GM23338 (cell line): ENCODE measurements around the gene TXNDC2. TPM values are rescaled to one million over a fixed set of nuclear protein-coding genes. Genes with fewer than 3 reads are reported as not detected.

Experiments
- ATAC-seq: fragments of 200-7000 bp; cut with Tn5 transposase; 3 replicates; pipeline ENCODE4 v1.9.1; 2020
- DNase-seq: peaks from one replicate; pipeline ENCODE4 v3.0.0-alpha.2; 2015; ENCODE audit warnings: low spot score
- H2AFZ ChIP-seq: fragments of 200-600 bp; sonication (generic); 2 replicates; pipeline ENCODE4 v1.8.0; 2016; ENCODE audit warnings: antibody characterized with exemption, mild to moderate bottlenecking, moderate library complexity
- H3F3A ChIP-seq: fragments of 200-600 bp; sonication (generic); replicated peaks from 2 replicates; pipeline ENCODE4 v1.8.0; 2017; ENCODE audit warnings: antibody characterized with exemption, mixed run types, low read depth
- H3K27ac ChIP-seq: fragments of 200-600 bp; sonication (generic); 2 replicates; pipeline ENCODE4 v1.6.1; 2016; ENCODE audit warnings: low read depth
- H3K27me3 ChIP-seq: fragments of 200-600 bp; sonication (generic); 2 replicates; pipeline ENCODE4 v1.8.0; 2016; ENCODE audit warnings: mild to moderate bottlenecking, mixed run types, moderate library complexity; ENCODE audit not compliant: insufficient read depth
- H3K36me3 ChIP-seq: fragments of 200-600 bp; sonication (generic); 2 replicates; pipeline ENCODE4 v1.8.0; 2016; ENCODE audit warnings: mild to moderate bottlenecking; ENCODE audit not compliant: insufficient read depth
- H3K4me1 ChIP-seq: fragments of 200-600 bp; sonication (generic); 2 replicates; pipeline ENCODE4 v1.8.0; 2016; ENCODE audit warnings: mild to moderate bottlenecking, moderate library complexity; ENCODE audit not compliant: insufficient read depth
- H3K4me2 ChIP-seq: fragments of 200-600 bp; sonication (generic); 2 replicates; pipeline ENCODE4 v1.7.1; 2017; ENCODE audit warnings: mixed run types
- H3K4me3 ChIP-seq: fragments of 200-600 bp; sonication (generic); 2 replicates; pipeline ENCODE4 v1.6.1; 2016; ENCODE audit warnings: mixed run types
- H3K79me2 ChIP-seq: fragments of 200-600 bp; sonication (generic); replicated peaks from 2 replicates; pipeline ENCODE4 v1.8.0; 2017; ENCODE audit warnings: mild to moderate bottlenecking; ENCODE audit not compliant: insufficient read depth
- H3K9me2 ChIP-seq: fragments of 200-600 bp; sonication (generic); 2 replicates; pipeline ENCODE4 v1.8.0; 2017; ENCODE audit not compliant: insufficient read depth
- H4K20me1 ChIP-seq: fragments of 200-600 bp; sonication (generic); replicated peaks from 2 replicates; pipeline ENCODE4 v1.8.0; 2017; ENCODE audit warnings: mild to moderate bottlenecking; ENCODE audit not compliant: insufficient read depth
- H3K27ac Mint-ChIP-seq: 2 replicates; pipeline ENCODE4 v1.8.0; 2020; ENCODE audit warnings: inconsistent platforms, mild to moderate bottlenecking, moderate library complexity, mixed read lengths
- H3K27me3 Mint-ChIP-seq: 3 replicates; pipeline ENCODE4 v1.8.0; 2022; ENCODE audit warnings: low read depth, mild to moderate bottlenecking, moderate library complexity, mixed read lengths, inconsistent platforms; ENCODE audit not compliant: insufficient read depth, poor library complexity
- H3K36me3 Mint-ChIP-seq: 3 replicates; pipeline ENCODE4 v1.8.0; 2021; ENCODE audit warnings: low read depth, mild to moderate bottlenecking, inconsistent platforms, moderate library complexity, mixed read lengths
- H3K4me1 Mint-ChIP-seq: 3 replicates; pipeline ENCODE4 v1.8.0; 2020; ENCODE audit warnings: mild to moderate bottlenecking, inconsistent platforms, mixed read lengths
- H3K4me3 Mint-ChIP-seq: 3 replicates; pipeline ENCODE4 v1.8.0; 2021; ENCODE audit warnings: moderate library complexity, mild to moderate bottlenecking, inconsistent platforms, mixed read lengths
- H3K9me3 Mint-ChIP-seq: 3 replicates; pipeline ENCODE4 v1.8.0; 2020; ENCODE audit warnings: moderate library complexity, mild to moderate bottlenecking, inconsistent platforms, mixed read lengths
- CREB1 ChIP-seq: fragments of 250-450 bp; sonication (Bioruptor Pico); IDR thresholded peaks from 2 replicates; pipeline ENCODE4 v1.5.0; 2020; ENCODE audit warnings: low read depth, mild to moderate bottlenecking, moderate library complexity
- EZH2 ChIP-seq: fragments of 200-600 bp; sonication (generic); IDR thresholded peaks from one replicate; pipeline ENCODE4 v1.8.0; 2017; ENCODE audit warnings: antibody characterized with exemption, mild to moderate bottlenecking, low read depth; ENCODE audit not compliant: unreplicated experiment
- EZH2phosphoT487 ChIP-seq: fragments of 200-600 bp; sonication (generic); IDR thresholded peaks from one replicate; pipeline ENCODE4 v1.8.1; 2018; ENCODE audit warnings: antibody characterized with exemption; ENCODE audit not compliant: unreplicated experiment
- NANOG ChIP-seq: IDR thresholded peaks from 2 replicates; pipeline ENCODE4 v1.6.1; 2016; ENCODE audit warnings: antibody characterized with exemption, borderline replicate concordance
- STAT1 ChIP-seq: IDR thresholded peaks from one replicate; pipeline ENCODE4 v1.6.1; 2016; ENCODE audit warnings: antibody characterized with exemption; ENCODE audit not compliant: unreplicated experiment
- ZNF114 ChIP-seq: fragments of 250-450 bp; sonication (Bioruptor Pico); IDR thresholded peaks from 2 replicates; pipeline ENCODE4 v1.5.0; 2020; ENCODE audit warnings: mild to moderate bottlenecking, moderate library complexity
- ZNF331 ChIP-seq: fragments of 250-450 bp; sonication (Bioruptor Pico); IDR thresholded peaks from 2 replicates; pipeline ENCODE4 v1.5.0; 2020; ENCODE audit warnings: low read depth, mild to moderate bottlenecking, moderate library complexity
- polyA plus RNA-seq: library from polyadenylated mRNA; unstranded; fragments of >200 nt; fragmentation: Nextera tagmentation; extraction: Ambion mirVana; gene quantifications from 2 replicates; pipeline ENCODE4 v1.2.1, GENCODE V29; 2016
- total RNA-seq: library from RNA; depleted of rRNA; stranded (reverse); fragments of >200 nt; shearing (Covaris generic); gene quantifications from 2 replicates; pipeline ENCODE4 v1.2.3, GENCODE V29; 2014
- TF ChIP-seq, protein P1 (sequence below), 2 experiments: fragments of 200-600 bp in 1 of 2; sonication (generic) in 1 of 2; conservative IDR thresholded peaks; 2 replicates each; pipeline versions ENCODE4 v1.5.1 to v1.6.1; 2016 to 2017; ENCODE audit warnings: antibody characterized with exemption in 2 of 2, low read depth in 2 of 2, mild to moderate bottlenecking in 2 of 2, moderate library complexity in 1 of 2
- TF ChIP-seq, protein P2 (sequence below): IDR thresholded peaks from one replicate; pipeline ENCODE4 v1.6.1; 2018; ENCODE audit warnings: antibody characterized with exemption; ENCODE audit not compliant: unreplicated experiment
- TF ChIP-seq, protein P3 (sequence below): fragments of 250-450 bp; sonication (Bioruptor Pico); IDR thresholded peaks from 2 replicates; pipeline ENCODE4 v1.5.0; 2020; ENCODE audit warnings: mild to moderate bottlenecking, moderate library complexity

TXNDC2 gene
- total and polyA plus RNA-seq, 2 experiments from 2014 or later, result 0.16 TPM; not detected in 1

DNA sequence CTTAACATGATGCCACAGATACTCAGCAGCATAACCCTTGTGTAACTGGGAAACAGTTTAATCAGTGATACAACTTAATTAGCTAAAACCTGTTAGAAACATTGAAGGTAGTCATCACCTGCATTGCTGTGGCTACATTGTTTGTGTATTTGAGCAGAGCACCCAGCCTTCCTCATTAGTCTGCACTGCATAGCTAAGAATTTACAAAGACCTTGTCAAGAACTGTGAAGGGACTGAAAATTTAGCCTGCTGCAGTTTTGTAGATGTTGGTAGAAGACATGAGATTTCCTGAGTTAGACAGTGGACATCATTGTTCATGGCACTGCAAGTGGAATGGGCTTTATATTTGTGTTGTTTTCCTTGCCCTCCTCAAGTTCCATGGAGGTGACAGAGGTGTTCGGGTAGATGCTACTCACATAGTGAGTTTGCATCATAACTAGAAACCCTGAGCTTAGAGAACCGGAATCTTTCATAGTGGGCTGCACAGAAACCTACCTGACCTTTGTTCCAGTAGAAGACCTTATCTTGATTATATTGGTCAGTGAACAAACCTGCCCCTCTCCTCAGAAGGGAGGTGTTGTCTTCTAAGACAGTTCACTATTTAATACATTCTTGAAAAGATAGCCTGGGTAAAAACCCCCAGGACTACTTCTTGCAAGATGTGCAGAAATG, 40.6 kb downstream of the TXNDC2 start:
- TF ChIP-seq STAT1 (no peak), ZNF114 (CRISPR knock-in tag) (no peak), EZH2phosphoT487 (no peak), NANOG (no peak), EZH2 (no peak), ZNF331 (CRISPR knock-in tag) (no peak), CREB1 (CRISPR knock-in tag) (no peak)
- TF ChIP-seq, protein P1, sequence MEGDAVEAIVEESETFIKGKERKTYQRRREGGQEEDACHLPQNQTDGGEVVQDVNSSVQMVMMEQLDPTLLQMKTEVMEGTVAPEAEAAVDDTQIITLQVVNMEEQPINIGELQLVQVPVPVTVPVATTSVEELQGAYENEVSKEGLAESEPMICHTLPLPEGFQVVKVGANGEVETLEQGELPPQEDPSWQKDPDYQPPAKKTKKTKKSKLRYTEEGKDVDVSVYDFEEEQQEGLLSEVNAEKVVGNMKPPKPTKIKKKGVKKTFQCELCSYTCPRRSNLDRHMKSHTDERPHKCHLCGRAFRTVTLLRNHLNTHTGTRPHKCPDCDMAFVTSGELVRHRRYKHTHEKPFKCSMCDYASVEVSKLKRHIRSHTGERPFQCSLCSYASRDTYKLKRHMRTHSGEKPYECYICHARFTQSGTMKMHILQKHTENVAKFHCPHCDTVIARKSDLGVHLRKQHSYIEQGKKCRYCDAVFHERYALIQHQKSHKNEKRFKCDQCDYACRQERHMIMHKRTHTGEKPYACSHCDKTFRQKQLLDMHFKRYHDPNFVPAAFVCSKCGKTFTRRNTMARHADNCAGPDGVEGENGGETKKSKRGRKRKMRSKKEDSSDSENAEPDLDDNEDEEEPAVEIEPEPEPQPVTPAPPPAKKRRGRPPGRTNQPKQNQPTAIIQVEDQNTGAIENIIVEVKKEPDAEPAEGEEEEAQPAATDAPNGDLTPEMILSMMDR (conservative IDR thresholded peaks at IDR 0.05; ENCODE audit: low read depth in 2 of 2), result no peak
- TF ChIP-seq, protein P2, sequence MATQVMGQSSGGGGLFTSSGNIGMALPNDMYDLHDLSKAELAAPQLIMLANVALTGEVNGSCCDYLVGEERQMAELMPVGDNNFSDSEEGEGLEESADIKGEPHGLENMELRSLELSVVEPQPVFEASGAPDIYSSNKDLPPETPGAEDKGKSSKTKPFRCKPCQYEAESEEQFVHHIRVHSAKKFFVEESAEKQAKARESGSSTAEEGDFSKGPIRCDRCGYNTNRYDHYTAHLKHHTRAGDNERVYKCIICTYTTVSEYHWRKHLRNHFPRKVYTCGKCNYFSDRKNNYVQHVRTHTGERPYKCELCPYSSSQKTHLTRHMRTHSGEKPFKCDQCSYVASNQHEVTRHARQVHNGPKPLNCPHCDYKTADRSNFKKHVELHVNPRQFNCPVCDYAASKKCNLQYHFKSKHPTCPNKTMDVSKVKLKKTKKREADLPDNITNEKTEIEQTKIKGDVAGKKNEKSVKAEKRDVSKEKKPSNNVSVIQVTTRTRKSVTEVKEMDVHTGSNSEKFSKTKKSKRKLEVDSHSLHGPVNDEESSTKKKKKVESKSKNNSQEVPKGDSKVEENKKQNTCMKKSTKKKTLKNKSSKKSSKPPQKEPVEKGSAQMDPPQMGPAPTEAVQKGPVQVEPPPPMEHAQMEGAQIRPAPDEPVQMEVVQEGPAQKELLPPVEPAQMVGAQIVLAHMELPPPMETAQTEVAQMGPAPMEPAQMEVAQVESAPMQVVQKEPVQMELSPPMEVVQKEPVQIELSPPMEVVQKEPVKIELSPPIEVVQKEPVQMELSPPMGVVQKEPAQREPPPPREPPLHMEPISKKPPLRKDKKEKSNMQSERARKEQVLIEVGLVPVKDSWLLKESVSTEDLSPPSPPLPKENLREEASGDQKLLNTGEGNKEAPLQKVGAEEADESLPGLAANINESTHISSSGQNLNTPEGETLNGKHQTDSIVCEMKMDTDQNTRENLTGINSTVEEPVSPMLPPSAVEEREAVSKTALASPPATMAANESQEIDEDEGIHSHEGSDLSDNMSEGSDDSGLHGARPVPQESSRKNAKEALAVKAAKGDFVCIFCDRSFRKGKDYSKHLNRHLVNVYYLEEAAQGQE, result no peak
- TF ChIP-seq, protein P3, sequence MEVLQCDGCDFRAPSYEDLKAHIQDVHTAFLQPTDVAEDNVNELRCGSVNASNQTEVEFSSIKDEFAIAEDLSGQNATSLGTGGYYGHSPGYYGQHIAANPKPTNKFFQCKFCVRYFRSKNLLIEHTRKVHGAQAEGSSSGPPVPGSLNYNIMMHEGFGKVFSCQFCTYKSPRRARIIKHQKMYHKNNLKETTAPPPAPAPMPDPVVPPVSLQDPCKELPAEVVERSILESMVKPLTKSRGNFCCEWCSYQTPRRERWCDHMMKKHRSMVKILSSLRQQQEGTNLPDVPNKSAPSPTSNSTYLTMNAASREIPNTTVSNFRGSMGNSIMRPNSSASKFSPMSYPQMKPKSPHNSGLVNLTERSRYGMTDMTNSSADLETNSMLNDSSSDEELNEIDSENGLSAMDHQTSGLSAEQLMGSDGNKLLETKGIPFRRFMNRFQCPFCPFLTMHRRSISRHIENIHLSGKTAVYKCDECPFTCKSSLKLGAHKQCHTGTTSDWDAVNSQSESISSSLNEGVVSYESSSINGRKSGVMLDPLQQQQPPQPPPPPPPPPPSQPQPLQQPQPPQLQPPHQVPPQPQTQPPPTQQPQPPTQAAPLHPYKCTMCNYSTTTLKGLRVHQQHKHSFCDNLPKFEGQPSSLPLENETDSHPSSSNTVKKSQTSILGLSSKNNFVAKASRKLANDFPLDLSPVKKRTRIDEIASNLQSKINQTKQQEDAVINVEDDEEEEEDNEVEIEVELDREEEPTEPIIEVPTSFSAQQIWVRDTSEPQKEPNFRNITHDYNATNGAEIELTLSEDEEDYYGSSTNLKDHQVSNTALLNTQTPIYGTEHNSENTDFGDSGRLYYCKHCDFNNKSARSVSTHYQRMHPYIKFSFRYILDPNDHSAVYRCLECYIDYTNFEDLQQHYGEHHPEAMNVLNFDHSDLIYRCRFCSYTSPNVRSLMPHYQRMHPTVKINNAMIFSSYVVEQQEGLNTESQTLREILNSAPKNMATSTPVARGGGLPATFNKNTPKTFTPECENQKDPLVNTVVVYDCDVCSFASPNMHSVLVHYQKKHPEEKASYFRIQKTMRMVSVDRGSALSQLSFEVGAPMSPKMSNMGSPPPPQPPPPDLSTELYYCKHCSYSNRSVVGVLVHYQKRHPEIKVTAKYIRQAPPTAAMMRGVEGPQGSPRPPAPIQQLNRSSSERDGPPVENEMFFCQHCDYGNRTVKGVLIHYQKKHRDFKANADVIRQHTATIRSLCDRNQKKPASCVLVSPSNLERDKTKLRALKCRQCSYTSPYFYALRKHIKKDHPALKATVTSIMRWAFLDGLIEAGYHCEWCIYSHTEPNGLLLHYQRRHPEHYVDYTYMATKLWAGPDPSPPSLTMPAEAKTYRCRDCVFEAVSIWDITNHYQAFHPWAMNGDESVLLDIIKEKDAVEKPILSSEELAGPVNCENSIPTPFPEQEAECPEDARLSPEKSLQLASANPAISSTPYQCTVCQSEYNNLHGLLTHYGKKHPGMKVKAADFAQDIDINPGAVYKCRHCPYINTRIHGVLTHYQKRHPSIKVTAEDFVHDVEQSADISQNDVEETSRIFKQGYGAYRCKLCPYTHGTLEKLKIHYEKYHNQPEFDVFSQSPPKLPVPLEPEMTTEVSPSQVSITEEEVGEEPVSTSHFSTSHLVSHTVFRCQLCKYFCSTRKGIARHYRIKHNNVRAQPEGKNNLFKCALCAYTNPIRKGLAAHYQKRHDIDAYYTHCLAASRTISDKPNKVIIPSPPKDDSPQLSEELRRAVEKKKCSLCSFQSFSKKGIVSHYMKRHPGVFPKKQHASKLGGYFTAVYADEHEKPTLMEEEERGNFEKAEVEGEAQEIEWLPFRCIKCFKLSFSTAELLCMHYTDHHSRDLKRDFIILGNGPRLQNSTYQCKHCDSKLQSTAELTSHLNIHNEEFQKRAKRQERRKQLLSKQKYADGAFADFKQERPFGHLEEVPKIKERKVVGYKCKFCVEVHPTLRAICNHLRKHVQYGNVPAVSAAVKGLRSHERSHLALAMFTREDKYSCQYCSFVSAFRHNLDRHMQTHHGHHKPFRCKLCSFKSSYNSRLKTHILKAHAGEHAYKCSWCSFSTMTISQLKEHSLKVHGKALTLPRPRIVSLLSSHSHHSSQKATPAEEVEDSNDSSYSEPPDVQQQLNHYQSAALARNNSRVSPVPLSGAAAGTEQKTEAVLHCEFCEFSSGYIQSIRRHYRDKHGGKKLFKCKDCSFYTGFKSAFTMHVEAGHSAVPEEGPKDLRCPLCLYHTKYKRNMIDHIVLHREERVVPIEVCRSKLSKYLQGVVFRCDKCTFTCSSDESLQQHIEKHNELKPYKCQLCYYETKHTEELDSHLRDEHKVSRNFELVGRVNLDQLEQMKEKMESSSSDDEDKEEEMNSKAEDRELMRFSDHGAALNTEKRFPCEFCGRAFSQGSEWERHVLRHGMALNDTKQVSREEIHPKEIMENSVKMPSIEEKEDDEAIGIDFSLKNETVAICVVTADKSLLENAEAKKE (CRISPR knock-in tag), result no peak
- no peaks in the 10 kb centered on the region for H3K36me3 Mint-ChIP-seq
- DNase-seq (no peak), ATAC-seq (no peak)
- Histone ChIP-seq H3K4me3 (no peak overlapping the region), H3K9me2 (no peaks in the 10 kb centered on the region), H3K27ac (no peak overlapping the region), H3K79me2 (peaks cover 100% of the 10 kb centered on the region), H3K4me2 (0 out of 2 replicates have a peak overlapping the region, but pooled peaks have one; percentile 10), H2AFZ (no peak overlapping the region), H3K27me3 (no peaks in the 10 kb centered on the region), H3F3A (no peaks in the 10 kb centered on the region), H3K4me1 (peaks cover 47% of the 10 kb centered on the region), H3K36me3 (no peaks in the 10 kb centered on the region), H4K20me1 (peaks cover 21% of the 10 kb centered on the region)
- peak overlapping the region; percentile 79; the same call in 1 of the 2 replicates for H3K27ac Mint-ChIP-seq
- H3K4me1 Mint-ChIP-seq, result peaks cover 50% of the 10 kb centered on the region
- no peaks in the 10 kb centered on the region for H3K9me3 Mint-ChIP-seq
- no peaks in the 10 kb centered on the region for H3K27me3 Mint-ChIP-seq
- H3K4me3 Mint-ChIP-seq, result no peak overlapping the region; the same call in 2 of the 3 replicates
